ENCODE results near the gene CIROP. TPM values are rescaled to one million over a fixed set of nuclear protein-coding genes. Genes with fewer than 3 reads are reported as not detected.

The CIROP gene
- total and polyA plus RNA-seq, 9 of the 15 experiments (the other 6 are each of a cell fraction or from before 2014, with no cell fraction given) = not detected

GRCh38 chr14:23104070-23104590 is 659 bp downstream of the CIROP start (continued):
- TF ChIP-seq REST (IDR thresholded peaks at IDR 0.05; ENCODE audit: borderline replicate concordance) (no peak), REST (CRISPR knock-in tag; IDR thresholded peaks at IDR 0.05; ENCODE audit: low read depth) (no peak), SRSF7 (optimal IDR thresholded peaks at IDR 0.05; ENCODE audit: low read depth, low read length) (no peak), ZNF408 (CRISPR knock-in tag; IDR thresholded peaks at IDR 0.05; ENCODE audit: low read depth) (no peak), CBFB (CRISPR knock-in tag; IDR thresholded peaks at IDR 0.05) (no peak), ZNF79 (CRISPR knock-in tag; IDR thresholded peaks at IDR 0.05; ENCODE audit: low read depth) (no peak), ZNF384 (IDR thresholded peaks at IDR 0.05; ENCODE audit: low read depth, low read length) (no peak)

Measured in K562 (cell line).